RWPE2 (cell line): ENCODE measurements around the gene WDR27.

Source experiments
- ATAC-seq: fragments of 200-7000 bp; cut with Tn5 transposase; 3 replicates; pipeline ENCODE4 v1.9.1; 2021; ENCODE audit warnings: low read depth
- DNase-seq: peaks from one replicate; pipeline ENCODE4 v3.0.0-alpha.2; 2020; ENCODE audit warnings: low spot score
- H3K27ac ChIP-seq: fragments of 450-650 bp; 2 replicates; pipeline ENCODE4 v1.5.1; 2017; ENCODE audit warnings: mild to moderate bottlenecking; ENCODE audit not compliant: poor library complexity, severe bottlenecking
- H3K27me3 ChIP-seq: fragments of 250-450 bp; sonication (Bioruptor Pico); 2 replicates; pipeline ENCODE4 v1.5.1; 2021; ENCODE audit warnings: mild to moderate bottlenecking, moderate library complexity; ENCODE audit not compliant: insufficient read depth, poor library complexity, severe bottlenecking
- H3K36me3 ChIP-seq: fragments of 250-450 bp; sonication (Bioruptor Pico); 2 replicates; pipeline ENCODE4 v1.5.1; 2020; ENCODE audit warnings: low read depth, mild to moderate bottlenecking, moderate library complexity
- H3K4me1 ChIP-seq: fragments of 250-450 bp; sonication (Bioruptor Pico); 2 replicates; pipeline ENCODE4 v1.5.1; 2021; ENCODE audit warnings: mild to moderate bottlenecking, moderate library complexity; ENCODE audit not compliant: insufficient read depth, poor library complexity, severe bottlenecking
- H3K4me3 ChIP-seq: fragments of 250-450 bp; sonication (Bioruptor Pico); 2 replicates; pipeline ENCODE4 v1.5.1; 2021; ENCODE audit warnings: mild to moderate bottlenecking, moderate library complexity; ENCODE audit not compliant: severe bottlenecking
- H3K9me3 ChIP-seq: fragments of 250-450 bp; sonication (Bioruptor Pico); 2 replicates; pipeline ENCODE4 v1.5.1; 2021; ENCODE audit warnings: mild to moderate bottlenecking, moderate library complexity; ENCODE audit not compliant: severe bottlenecking
- CTCF ChIP-seq: fragments of 450-650 bp; IDR thresholded peaks from one replicate; pipeline ENCODE4 v1.5.1; 2017; ENCODE audit warnings: mild to moderate bottlenecking, moderate library complexity; ENCODE audit not compliant: poor library complexity, severe bottlenecking

WDR27 gene

GRCh38 chr6:169579407-169580111, 122.3 kb downstream of the WDR27 start:
- H3K36me3 ChIP-seq: no peaks in the 10 kb centered on the region
- no peak for TF ChIP-seq CTCF
- no peaks in the 10 kb centered on the region for H3K27me3 ChIP-seq
- H3K27ac ChIP-seq: no peak overlapping the region
- H3K4me1 ChIP-seq: peaks cover 11% of the 10 kb centered on the region
- peak; percentile 62; the same call in 1 of the 3 replicates for ATAC-seq
- no peak for DNase-seq
- peaks cover under 1% of the 10 kb centered on the region for H3K9me3 ChIP-seq
- H3K4me3 ChIP-seq: no peak overlapping the region

DNA sequence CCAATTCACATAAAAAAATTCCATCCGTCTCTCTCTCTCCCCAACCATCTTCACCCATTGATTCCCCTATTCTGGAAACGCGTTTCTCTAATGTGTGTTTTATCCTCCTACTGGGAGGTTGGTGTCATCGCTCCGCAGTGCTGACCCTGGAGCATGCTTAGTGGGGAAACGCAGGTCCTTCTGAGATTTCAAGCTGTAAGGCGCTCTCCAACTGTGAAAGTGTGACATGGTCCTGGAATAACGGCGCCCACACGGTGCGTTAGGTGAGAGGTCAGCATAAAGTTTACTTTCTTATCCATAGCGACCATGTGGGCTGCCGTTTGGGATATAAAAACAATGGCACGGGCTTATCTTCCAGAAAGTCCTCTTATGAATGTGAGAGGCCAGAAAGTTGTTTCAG, 123.9 kb downstream of the WDR27 start:
- Histone ChIP-seq H3K4me3 (no peak overlapping the region), H3K9me3 (no peaks in the 10 kb centered on the region), H3K27ac (no peak overlapping the region), H3K36me3 (no peaks in the 10 kb centered on the region), H3K27me3 (no peaks in the 10 kb centered on the region), H3K4me1 (peaks cover 11% of the 10 kb centered on the region)
- TF ChIP-seq CTCF: no peak
- no peak for ATAC-seq
- DNase-seq: no peak

- H3K36me3 ChIP-seq: no peaks in the 10 kb centered on the region
- H3K4me3 ChIP-seq: no peak overlapping the region
- no peak overlapping the region for H3K27ac ChIP-seq
- H3K9me3 ChIP-seq: no peaks in the 10 kb centered on the region
- TF ChIP-seq CTCF: no peak
- DNase-seq (no peak), ATAC-seq (no peak)
- no peaks in the 10 kb centered on the region for H3K27me3 ChIP-seq
- peaks cover 11% of the 10 kb centered on the region for H3K4me1 ChIP-seq
Observed at GRCh38 chr6:169577236-169577635, 124.6 kb downstream of the WDR27 start.

GRCh38 chr6:169575821-169576220, 126.0 kb downstream of the WDR27 start:
- DNase-seq: no peak
- no peak for TF ChIP-seq CTCF
- Histone ChIP-seq H3K27me3 (no peaks in the 10 kb centered on the region), H3K36me3 (no peaks in the 10 kb centered on the region), H3K4me3 (no peak overlapping the region), H3K4me1 (peaks cover 16% of the 10 kb centered on the region), H3K27ac (no peak overlapping the region), H3K9me3 (no peaks in the 10 kb centered on the region)
- no peak for ATAC-seq

DNA sequence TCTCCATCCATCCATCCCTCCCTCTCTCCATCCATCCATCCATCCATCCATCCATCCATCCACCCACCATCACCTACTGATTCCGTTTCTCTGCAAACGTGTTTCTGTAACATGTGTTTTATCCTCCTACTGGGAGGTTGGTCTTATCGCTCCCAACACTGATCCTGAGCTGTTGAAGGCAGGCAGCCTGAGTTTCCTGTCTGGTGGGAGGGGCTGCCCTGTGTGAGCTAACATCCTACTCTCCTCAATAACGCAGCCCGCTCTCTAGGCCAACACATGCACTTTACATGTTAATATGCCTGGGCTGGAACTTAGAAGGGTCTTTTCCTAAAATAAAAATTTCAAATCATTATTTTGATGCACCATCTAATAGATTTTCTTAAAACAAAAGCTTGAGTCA, 126.5 kb downstream of the WDR27 start:
- no peak for TF ChIP-seq CTCF
- H3K9me3 ChIP-seq: no peaks in the 10 kb centered on the region
- no peak for DNase-seq
- ATAC-seq: no peak
- no peaks in the 10 kb centered on the region for H3K27me3 ChIP-seq
- H3K4me1 ChIP-seq: peaks cover 19% of the 10 kb centered on the region
- H3K27ac ChIP-seq: no peak overlapping the region
- H3K36me3 ChIP-seq: no peaks in the 10 kb centered on the region
- no peak overlapping the region for H3K4me3 ChIP-seq
